Tibial artery (tissue), 4 donors: ENCODE measurements around the gene ZNF790.

Experiments
- DNase-seq, 2 donors: peaks; one replicate each; pipeline ENCODE4 v3.0.0-alpha.2; 2019
- H3K27ac ChIP-seq, 2 donors: fragments of 200-600 bp; sonication (generic) in 1 of 2; 1 replicate in 1 of 2; 2 replicates in 1 of 2; pipeline ENCODE4 v1.5.1; 2018 to 2019; ENCODE audit warnings: mild to moderate bottlenecking in 1 of 2
- H3K27me3 ChIP-seq, 2 donors: fragments of 200-600 bp; sonication (generic) in 1 of 2; one replicate each; pipeline versions ENCODE4 v1.5.1 to v1.6.0; 2016 to 2019
- H3K36me3 ChIP-seq, 3 donors: fragments of 200-600 bp; sonication (generic) in 2 of 3; one replicate each; pipeline ENCODE4 v1.5.1; 2016 to 2019; ENCODE audit warnings: mild to moderate bottlenecking in 2 of 3
- H3K4me1 ChIP-seq, 4 donors: fragments of 200-600 bp; sonication (generic) in 2 of 4; 1 replicate in 3 of 4; 2 replicates in 1 of 4; pipeline ENCODE4 v1.5.1; 2016 to 2019
- H3K4me3 ChIP-seq, 2 donors: fragments of 200-600 bp; sonication (generic) in 1 of 2; 1 replicate in 1 of 2; 2 replicates in 1 of 2; pipeline ENCODE4 v1.5.1; 2018 to 2019; ENCODE audit warnings: mild to moderate bottlenecking in 2 of 2
- H3K9me3 ChIP-seq, 3 donors: fragments of 200-600 bp; sonication (generic) in 1 of 3; one replicate each; pipeline ENCODE4 v1.5.1; 2016 to 2019
- CTCF ChIP-seq, 2 experiments: fragments of 200-600 bp in 1 of 2; fragments of 450-650 bp in 1 of 2; IDR thresholded peaks; one replicate each; pipeline ENCODE4 v1.5.1; 2017 to 2019; ENCODE audit warnings: antibody characterized with exemption in 2 of 2, mild to moderate bottlenecking in 1 of 2, moderate library complexity in 1 of 2
- intact Hi-C: fragments of 100-400 bp; cut with DNase I; formaldehyde crosslinking; loops from one replicate; pipeline ENCODE4 v1.15.0; 2023; ENCODE audit warnings: low total_unique reads

ZNF790 gene

GRCh38 chr19:36775768-36776167 lies 62.4 kb downstream of the ZNF790 start:
- Histone ChIP-seq H3K4me3 (peak overlapping the region; percentile 18 to 35), H3K27me3 (peaks cover 0 to 4% of the 10 kb centered on the region in 2 donors), H3K36me3 (no peaks in the 10 kb centered on the region), H3K9me3 (peaks cover 0 to 31% (median 7%) of the 10 kb centered on the region in 3 donors), H3K4me1 (peaks cover 0 to 15% (median 9%) of the 10 kb centered on the region in 4 donors), H3K27ac (peak overlapping the region in 1 of 2 donors; percentile 44)
- DNase-seq = no peak
- intact Hi-C loops = no loop called here
- TF ChIP-seq CTCF (IDR thresholded peaks at IDR 0.05) = no peak

GRCh38 chr19:36773223-36773579 lies 65.0 kb downstream of the ZNF790 start:
- Histone ChIP-seq H3K27ac (peak overlapping the region; percentile 73 to 81), H3K27me3 (peaks cover 0 to 4% of the 10 kb centered on the region in 2 donors), H3K4me1 (peaks cover 0 to 16% (median 9%) of the 10 kb centered on the region in 4 donors), H3K36me3 (peaks cover 0 to 5% (median 0%) of the 10 kb centered on the region in 3 donors), H3K9me3 (peaks cover 0 to 35% (median 7%) of the 10 kb centered on the region in 3 donors), H3K4me3 (peak overlapping the region; percentile 77 to 81)
- intact Hi-C loops = no loop called here
- DNase-seq = no peak
- TF ChIP-seq CTCF (IDR thresholded peaks at IDR 0.05) = no peak

- peak; percentile 96 for DNase-seq
- intact Hi-C loops = no loop called here
- peaks cover 0 to 4% of the 10 kb centered on the region in 2 donors for H3K27me3 ChIP-seq
- H3K4me1 ChIP-seq = peaks cover 0 to 16% (median 9%) of the 10 kb centered on the region in 4 donors
- peak within 1 kb of the TSS; percentile 73 to 81 for H3K27ac ChIP-seq
- peaks cover 0 to 12% (median 0%) of the 10 kb centered on the region in 3 donors for H3K36me3 ChIP-seq
- peak within 1 kb of the TSS; percentile 77 to 81 for H3K4me3 ChIP-seq
- peaks cover 0 to 35% (median 7%) of the 10 kb centered on the region in 3 donors for H3K9me3 ChIP-seq
- no peak for TF ChIP-seq CTCF (IDR thresholded peaks at IDR 0.05)
Measured at GRCh38 chr19:36772311-36773222, 65.6 kb downstream of the ZNF790 start, which contains the start of gene ZNF850. Gene ZNF850 (minus strand): TSS chr19:36772807. CDS start chr19:36762606, 10,201 bp downstream.

- peak overlapping the region; percentile 73 to 81 for H3K27ac ChIP-seq
- H3K4me1 ChIP-seq = peaks cover 0 to 16% (median 9%) of the 10 kb centered on the region in 4 donors
- peak overlapping the region; percentile 77 to 81 for H3K4me3 ChIP-seq
- peaks cover 0 to 4% of the 10 kb centered on the region in 2 donors for H3K27me3 ChIP-seq
- H3K36me3 ChIP-seq = peaks cover 2 to 22% (median 9%) of the 10 kb centered on the region in 3 donors
- TF ChIP-seq CTCF (IDR thresholded peaks at IDR 0.05) = no peak
- DNase-seq = peak; percentile 60 to 83
- intact Hi-C loops = loop anchor here (1.0 kb wide), 1 partner anchor 26 kb away; no protein-coding TSS in a partner anchor
- H3K9me3 ChIP-seq = peaks cover 0 to 41% (median 7%) of the 10 kb centered on the region in 3 donors
Measured at GRCh38 chr19:36771261-36772231, 66.6 kb downstream of the ZNF790 start.
